ENCODE results near the gene PARK7. TPM values are rescaled to one million over a fixed set of nuclear protein-coding genes. Genes with fewer than 3 reads are reported as not detected.

PARK7 gene
- total and polyA plus RNA-seq, 2 experiments from 2014 or later, result 178 to 679 TPM

GRCh38 chr1:8002329-8002910 is 40.9 kb downstream of the PARK7 start:
- Histone ChIP-seq H3K27ac (ENCODE audit: low read depth) (peak overlapping the region; percentile 14; the same call in 1 of the 2 replicates), H3K79me2 (replicated peaks; ENCODE audit: insufficient read depth) (0 out of 2 replicates have a peak, but pooled peaks cover 2% of the 10 kb centered on the region), H3K9me2 (ENCODE audit: insufficient read depth) (no peaks in the 10 kb centered on the region), H3F3A (replicated peaks; ENCODE audit: low read depth) (no peaks in the 10 kb centered on the region), H4K20me1 (replicated peaks; ENCODE audit: insufficient read depth) (no peaks in the 10 kb centered on the region), H3K4me3 (no peak overlapping the region), H3K4me2 (no peak overlapping the region), H2AFZ (no peak overlapping the region), H3K36me3 (ENCODE audit: insufficient read depth) (no peaks in the 10 kb centered on the region), H3K27me3 (ENCODE audit: insufficient read depth) (no peaks in the 10 kb centered on the region), H3K4me1 (ENCODE audit: insufficient read depth) (peaks cover 40% of the 10 kb centered on the region)
- peak overlapping the region; percentile 32; the same call in 1 of the 2 replicates for H3K27ac Mint-ChIP-seq
- ATAC-seq (no peak), DNase-seq (ENCODE audit: low spot score) (no peak)
- no peaks in the 10 kb centered on the region; the same call in 2 of the 3 replicates for H3K9me3 Mint-ChIP-seq
- H3K4me3 Mint-ChIP-seq, result no peak overlapping the region; the same call in 2 of the 3 replicates
- H3K27me3 Mint-ChIP-seq (ENCODE audit: insufficient read depth, low read depth, poor library complexity), result no peaks in the 10 kb centered on the region
- H3K4me1 Mint-ChIP-seq, result peaks cover 35% of the 10 kb centered on the region
- H3K36me3 Mint-ChIP-seq (ENCODE audit: low read depth), result peaks cover 6% of the 10 kb centered on the region; the same call in 2 of the 3 replicates
- TF ChIP-seq EZH2phosphoT487 (IDR thresholded peaks at IDR 0.05; ENCODE audit: unreplicated experiment), result no peak
- no peak for TF ChIP-seq CTCF (conservative IDR thresholded peaks at IDR 0.05; ENCODE audit: low read depth in 2 of 2)
- TF ChIP-seq ETS1 (IDR thresholded peaks at IDR 0.05), result no peak
- TF ChIP-seq ZNF114 (CRISPR knock-in tag; IDR thresholded peaks at IDR 0.05), result no peak
- no peak for TF ChIP-seq ZNF462 (CRISPR knock-in tag; IDR thresholded peaks at IDR 0.05)
- TF ChIP-seq, protein P1, sequence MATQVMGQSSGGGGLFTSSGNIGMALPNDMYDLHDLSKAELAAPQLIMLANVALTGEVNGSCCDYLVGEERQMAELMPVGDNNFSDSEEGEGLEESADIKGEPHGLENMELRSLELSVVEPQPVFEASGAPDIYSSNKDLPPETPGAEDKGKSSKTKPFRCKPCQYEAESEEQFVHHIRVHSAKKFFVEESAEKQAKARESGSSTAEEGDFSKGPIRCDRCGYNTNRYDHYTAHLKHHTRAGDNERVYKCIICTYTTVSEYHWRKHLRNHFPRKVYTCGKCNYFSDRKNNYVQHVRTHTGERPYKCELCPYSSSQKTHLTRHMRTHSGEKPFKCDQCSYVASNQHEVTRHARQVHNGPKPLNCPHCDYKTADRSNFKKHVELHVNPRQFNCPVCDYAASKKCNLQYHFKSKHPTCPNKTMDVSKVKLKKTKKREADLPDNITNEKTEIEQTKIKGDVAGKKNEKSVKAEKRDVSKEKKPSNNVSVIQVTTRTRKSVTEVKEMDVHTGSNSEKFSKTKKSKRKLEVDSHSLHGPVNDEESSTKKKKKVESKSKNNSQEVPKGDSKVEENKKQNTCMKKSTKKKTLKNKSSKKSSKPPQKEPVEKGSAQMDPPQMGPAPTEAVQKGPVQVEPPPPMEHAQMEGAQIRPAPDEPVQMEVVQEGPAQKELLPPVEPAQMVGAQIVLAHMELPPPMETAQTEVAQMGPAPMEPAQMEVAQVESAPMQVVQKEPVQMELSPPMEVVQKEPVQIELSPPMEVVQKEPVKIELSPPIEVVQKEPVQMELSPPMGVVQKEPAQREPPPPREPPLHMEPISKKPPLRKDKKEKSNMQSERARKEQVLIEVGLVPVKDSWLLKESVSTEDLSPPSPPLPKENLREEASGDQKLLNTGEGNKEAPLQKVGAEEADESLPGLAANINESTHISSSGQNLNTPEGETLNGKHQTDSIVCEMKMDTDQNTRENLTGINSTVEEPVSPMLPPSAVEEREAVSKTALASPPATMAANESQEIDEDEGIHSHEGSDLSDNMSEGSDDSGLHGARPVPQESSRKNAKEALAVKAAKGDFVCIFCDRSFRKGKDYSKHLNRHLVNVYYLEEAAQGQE (IDR thresholded peaks at IDR 0.05; ENCODE audit: unreplicated experiment), result no peak
- no peak for TF ChIP-seq JUNB (IDR thresholded peaks at IDR 0.05; ENCODE audit: unreplicated experiment)
- TF ChIP-seq POLR2AphosphoS5 (IDR thresholded peaks at IDR 0.05; ENCODE audit: low read depth), result no peak
- TF ChIP-seq NANOG (IDR thresholded peaks at IDR 0.05; ENCODE audit: borderline replicate concordance), result no peak

Data from GM23338 (cell line).